ENCODE results near the gene REPS2.
"Not testable (repeated sequence)": the region's sequence is repeated elsewhere in the genome, so short reads cannot be mapped to it uniquely, and the experiment has no call there.

Gene REPS2

GRCh38 chrX:16964976-16965375 lies 18.5 kb downstream of the REPS2 start:
- DNase-seq: not testable (repeated sequence)

DNA sequence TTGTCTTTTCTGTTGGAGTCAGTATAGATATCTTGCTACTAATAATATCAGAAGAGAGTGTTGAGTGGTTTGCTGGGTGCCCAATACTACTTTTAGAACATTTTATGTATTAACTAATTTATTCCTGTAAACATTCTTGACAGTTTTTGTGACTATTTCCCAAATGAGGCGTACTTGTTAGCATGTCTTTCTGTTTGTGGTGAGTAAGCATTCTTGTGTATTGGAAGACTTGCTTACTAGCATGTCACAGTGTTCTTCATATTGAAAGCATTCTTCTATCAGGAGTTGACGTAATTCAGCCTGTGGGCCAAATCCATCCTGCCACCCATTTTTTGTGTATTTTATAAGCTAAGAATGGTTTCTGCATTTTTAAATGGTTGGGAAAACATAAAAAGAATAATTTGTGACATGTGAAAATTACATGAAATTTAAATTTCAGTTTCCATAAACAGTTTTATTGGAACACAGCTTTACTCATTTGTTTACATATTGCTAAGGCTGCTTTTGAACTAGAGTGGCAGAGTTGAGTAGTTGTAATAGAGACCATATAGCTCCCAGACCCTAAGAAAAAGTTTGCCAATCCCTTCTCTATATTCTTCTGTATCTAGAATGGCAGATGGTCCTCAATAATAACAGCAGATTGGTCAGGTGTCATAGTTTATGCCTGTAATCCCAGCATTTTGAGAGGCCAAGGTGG lies 20.4 kb downstream of the REPS2 start:
- DNase-seq: no peak

GRCh38 chrX:16968753-16969152 lies 22.3 kb downstream of the REPS2 start:
- not testable (repeated sequence) for DNase-seq

DNA sequence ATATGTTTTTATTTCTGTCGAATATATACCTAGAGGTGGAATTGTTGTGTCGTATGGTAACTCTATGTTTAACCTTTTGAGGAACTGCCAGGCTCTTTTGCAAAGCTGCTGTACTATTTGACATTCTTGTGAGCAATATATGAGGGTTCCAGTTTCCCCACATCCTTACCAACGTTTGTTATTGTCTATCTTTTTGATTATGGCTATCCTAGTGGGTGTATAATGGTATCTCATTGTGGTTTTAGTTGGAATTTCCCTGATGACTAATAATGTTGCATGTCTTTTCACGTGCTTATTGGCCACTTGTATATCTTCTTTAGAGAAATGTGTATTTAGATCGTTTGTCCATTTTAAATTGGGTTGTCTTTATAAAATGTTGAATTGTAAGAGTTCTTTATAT lies 24.5 kb downstream of the REPS2 start:
- DNase-seq: no peak

DNA sequence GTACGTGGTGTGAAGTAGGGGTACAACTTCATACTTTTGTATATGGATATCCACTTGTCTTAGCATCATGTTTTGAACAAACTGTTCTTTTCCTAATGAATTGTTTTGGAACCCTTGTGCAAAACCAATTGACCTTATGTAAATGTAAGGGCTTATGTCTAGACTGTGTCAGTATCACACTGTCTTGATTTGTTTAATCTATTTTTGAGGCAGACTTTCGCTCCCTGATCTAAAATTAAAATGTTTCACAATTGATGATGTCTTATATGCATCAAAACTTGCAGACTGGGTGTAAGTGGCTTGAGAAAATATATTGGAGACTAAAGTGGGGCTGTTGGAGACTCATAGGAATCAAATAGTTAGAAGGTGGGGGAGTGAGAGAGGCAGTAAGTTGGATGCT lies 25.2 kb downstream of the REPS2 start:
- no peak for DNase-seq

- DNase-seq: no peak
Measured at GRCh38 chrX:16975233-16975632, 28.8 kb downstream of the REPS2 start.

DNA sequence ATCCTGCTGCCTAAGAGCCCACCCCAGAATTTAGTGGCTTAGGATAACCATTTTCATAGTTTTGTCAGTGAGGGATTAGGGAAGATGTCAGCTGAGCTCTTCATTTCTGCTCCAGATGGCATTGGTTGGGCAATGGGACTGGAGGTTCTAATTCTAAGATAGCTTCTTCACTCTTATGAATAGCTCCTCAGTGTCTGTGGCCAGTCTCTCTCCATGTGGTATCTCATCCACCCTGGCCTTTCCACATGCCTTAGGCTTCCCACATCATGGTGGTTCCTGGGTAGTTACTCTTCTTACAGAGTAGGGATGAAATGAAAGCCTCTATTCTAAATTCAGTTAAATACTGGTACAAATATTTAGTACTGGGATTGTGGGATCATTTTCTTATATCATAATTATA lies 31.3 kb downstream of the REPS2 start:
- DNase-seq: no peak

GRCh38 chrX:16978193-16978984 lies 31.9 kb downstream of the REPS2 start:
- no peak for DNase-seq

- no peak for DNase-seq
Measured at GRCh38 chrX:16979226-16979625, 32.8 kb downstream of the REPS2 start.

DNA sequence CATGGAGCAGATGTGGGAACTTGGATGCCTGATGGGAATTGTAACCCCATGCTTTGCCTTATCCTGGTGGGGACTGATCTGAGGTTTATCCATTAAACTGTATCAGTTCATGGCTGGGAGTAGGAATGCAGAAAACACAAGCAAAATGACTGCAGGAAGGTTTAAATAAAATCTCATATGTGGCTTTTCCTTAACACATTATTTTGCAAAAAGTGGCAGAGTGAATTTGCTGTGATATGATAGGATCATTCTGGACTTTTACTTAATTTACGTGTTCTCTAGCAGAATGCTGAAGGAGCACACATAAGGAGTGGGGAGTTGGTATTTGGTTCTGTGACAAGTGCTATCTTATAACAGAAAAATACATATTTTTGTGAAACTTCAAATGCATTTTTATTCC lies 34.8 kb downstream of the REPS2 start:
- DNase-seq: no peak

GRCh38 chrX:16981980-16982379 lies 35.5 kb downstream of the REPS2 start:
- no peak for DNase-seq

- no peak for DNase-seq
Measured at GRCh38 chrX:16983051-16983450, 36.6 kb downstream of the REPS2 start.

- no peak for DNase-seq
Measured at GRCh38 chrX:16985286-16985685, 38.8 kb downstream of the REPS2 start.

DNA sequence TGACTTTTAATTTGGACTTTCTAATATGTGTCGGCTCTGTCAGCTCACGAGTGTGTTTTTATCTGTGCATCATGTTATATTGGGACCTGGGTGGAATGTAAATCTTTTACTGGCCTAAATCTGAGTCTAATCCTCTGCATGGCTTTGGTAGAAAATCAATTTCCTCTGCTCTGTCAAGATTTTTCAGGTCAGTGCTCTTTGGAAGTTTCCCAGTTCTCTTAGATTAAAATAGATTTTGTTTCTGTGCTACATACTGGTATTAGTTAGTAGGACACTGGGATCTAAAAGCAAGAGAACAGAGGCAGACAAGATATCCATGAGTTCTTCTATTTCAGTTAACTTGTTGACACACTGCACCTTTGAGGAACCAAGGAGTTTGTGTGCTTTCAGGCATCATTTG lies 39.7 kb downstream of the REPS2 start:
- DNase-seq: no peak

- no peak for DNase-seq
Measured at GRCh38 chrX:16989750-16990149, 43.3 kb downstream of the REPS2 start.

DNA sequence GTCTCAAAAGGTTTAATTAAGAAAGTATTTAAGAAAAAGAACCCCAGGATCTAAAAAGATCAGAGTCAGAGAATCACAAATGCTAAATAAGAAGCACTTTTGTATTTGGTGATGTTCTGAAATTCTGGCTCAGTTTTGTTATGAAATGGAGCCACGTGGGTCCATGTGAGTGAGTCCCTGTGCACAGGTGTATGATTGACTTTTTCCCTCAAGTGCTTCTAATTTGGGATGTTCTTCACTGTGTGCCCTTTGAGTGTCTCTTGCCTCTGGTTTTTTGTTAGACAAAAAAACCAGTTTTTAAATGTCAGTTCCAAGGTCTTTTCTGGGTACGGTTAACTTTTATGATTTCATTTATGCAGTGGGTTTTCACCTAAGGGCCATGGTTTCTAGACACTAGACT lies 44.4 kb downstream of the REPS2 start:
- no peak for DNase-seq

DNA sequence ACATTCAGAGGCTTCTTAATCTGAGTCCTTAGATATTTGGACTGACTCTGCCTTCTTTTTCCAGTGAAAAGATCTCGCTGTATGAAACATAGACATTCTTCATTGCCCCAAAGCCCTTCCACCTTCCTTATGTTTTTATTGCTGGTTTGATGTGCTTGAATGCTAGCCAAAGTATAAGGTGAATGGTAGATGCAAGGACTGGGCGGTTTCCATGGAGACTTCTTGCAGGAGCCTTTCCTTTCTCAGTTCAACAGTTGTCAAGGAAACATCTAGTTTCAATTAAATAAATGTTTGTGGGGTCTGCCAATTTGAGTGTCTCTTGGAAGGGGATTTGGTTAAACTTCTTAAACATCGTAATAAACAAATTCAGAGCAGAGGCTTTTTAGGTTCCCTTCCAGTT lies 46.0 kb downstream of the REPS2 start:
- DNase-seq: no peak

- DNase-seq: no peak
Measured at GRCh38 chrX:16992951-16993350, 46.5 kb downstream of the REPS2 start.

GRCh38 chrX:16993791-16994318 lies 47.4 kb downstream of the REPS2 start:
- DNase-seq: no peak

DNA sequence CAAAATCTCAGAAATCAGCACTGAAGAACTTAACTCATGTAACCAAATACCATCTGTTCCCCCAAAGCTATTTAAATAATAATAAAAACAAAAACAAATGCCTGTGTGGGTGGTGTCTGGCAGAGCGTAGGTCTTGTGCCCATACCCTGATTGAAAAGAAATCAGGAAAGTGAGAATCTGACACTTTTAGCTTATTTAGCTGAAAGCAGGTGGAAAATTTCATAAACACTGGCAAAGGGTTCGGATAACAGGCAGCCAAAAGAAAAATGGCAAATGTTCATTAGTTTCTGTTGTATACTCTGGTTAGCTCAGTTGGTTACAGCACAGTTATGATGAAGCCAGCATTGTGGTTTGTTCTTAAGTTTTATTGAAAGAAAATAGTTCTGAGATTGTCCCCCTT lies 48.3 kb downstream of the REPS2 start:
- no peak for DNase-seq

- DNase-seq: no peak
Measured at GRCh38 chrX:16997313-16997712, 50.9 kb downstream of the REPS2 start.

DNA sequence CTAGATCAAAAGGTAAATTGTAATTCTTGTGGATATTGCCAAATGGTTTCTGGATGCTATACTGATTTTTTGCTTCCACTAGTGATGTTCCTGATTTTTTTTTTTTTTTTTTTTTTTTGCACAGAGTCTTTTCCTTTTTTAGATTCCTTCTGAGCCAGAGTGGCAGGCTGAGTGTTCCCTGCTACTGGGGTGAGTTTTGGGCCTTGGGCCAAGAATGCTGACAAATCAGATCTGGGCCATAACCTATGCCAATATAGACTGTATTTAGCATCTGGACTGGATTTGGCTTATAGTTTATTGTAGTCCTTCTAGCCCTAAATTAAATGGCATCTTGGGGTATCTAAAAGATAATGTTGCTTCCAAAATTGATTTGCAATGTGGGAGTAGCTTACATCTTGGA lies 52.8 kb downstream of the REPS2 start:
- DNase-seq: no peak

DNA sequence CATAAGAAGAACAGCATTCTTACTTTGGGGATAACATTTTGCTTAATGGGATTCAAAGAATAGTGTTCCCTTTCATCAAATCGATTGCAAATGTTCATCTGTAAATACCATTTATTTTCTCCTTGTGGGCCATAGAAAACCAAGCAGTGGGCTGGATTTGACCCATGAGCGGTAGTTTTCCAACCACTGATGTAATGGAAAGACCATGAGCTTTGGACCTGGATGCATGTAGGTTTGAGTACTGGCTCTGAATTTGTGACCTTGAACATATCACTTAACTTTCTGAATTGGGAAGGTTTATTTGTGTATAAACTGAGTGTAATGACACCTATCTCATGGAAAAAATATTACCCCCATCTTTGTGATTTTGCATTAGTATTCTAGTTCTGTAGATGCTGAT lies 54.3 kb downstream of the REPS2 start:
- no peak for DNase-seq

DNA sequence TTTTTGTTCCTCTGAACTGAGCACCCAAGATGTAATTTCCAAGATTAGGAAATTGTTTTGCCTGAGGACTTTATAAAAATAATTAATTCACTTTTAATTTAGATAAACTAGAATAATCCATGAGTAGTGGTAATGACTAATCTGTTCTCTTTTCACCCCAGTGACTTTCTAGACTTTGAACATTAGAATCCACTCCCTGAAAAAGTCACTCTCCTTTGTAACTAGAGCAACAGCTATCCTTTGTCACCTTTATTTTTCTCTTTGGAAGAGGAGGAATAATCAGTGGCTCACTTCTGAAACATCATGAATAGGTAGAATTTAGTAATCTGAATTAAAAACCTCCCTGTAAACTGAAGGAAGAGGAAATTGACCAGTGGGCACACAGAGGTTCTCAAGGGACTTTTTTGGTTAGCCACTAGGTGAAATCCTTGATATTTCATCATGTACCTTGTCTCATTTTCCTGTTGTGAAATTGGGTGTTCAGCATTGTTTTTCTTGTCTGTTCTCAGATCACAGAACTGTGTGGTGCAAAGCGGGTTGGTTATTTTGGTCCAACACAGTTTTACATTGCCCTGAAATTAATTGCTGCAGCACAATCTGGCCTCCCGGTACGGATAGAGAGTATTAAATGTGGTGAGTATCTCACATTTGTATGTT lies 59.4 kb downstream of the REPS2 start:
- DNase-seq: no peak
